PFSK-1 (cell line): ENCODE data around the gene TAC1.

Experiments
- FOXP2 ChIP-seq: optimal IDR thresholded peaks from 2 replicates; pipeline ENCODE3; 2011; ENCODE audit warnings: borderline replicate concordance, control low read depth, inconsistent platforms; ENCODE audit not compliant: insufficient read depth; ENCODE audit errors: extremely low read length, extremely low read depth
- POLR2AphosphoS5 ChIP-seq: IDR thresholded peaks from 2 replicates; pipeline ENCODE4 v1.6.1; 2012; ENCODE audit warnings: low read depth, mild to moderate bottlenecking, control low read depth, low read length, moderate library complexity
- REST ChIP-seq, 2 experiments: IDR thresholded peaks; 2 replicates each; pipeline versions ENCODE4 v1.6.1 to v1.8.0; 2011 to 2012; ENCODE audit warnings: low read depth in 2 of 2, low read length in 2 of 2, control low read depth in 1 of 2, inconsistent platforms in 1 of 2, mild to moderate bottlenecking in 1 of 2, moderate library complexity in 1 of 2; ENCODE audit not compliant: insufficient read depth in 1 of 2
- SIN3A ChIP-seq: IDR thresholded peaks from 2 replicates; pipeline ENCODE4 v1.6.1; 2012; ENCODE audit warnings: mild to moderate bottlenecking, low read length, moderate library complexity, borderline replicate concordance; ENCODE audit not compliant: insufficient read depth
- TAF1 ChIP-seq: IDR thresholded peaks from 2 replicates; pipeline ENCODE4 v1.6.1; 2012; ENCODE audit warnings: low read length, control low read depth, borderline replicate concordance; ENCODE audit not compliant: insufficient read depth

The TAC1 gene

GRCh38 chr7:97770850-97771249 lies 39.0 kb downstream of the TAC1 start:
- TF ChIP-seq POLR2AphosphoS5: no peak
- no peak for TF ChIP-seq REST (IDR thresholded peaks at IDR 0.05; ENCODE audit: insufficient read depth in 1 of 2, low read depth in 2 of 2, low read length in 2 of 2)
- no peak for TF ChIP-seq SIN3A

DNA sequence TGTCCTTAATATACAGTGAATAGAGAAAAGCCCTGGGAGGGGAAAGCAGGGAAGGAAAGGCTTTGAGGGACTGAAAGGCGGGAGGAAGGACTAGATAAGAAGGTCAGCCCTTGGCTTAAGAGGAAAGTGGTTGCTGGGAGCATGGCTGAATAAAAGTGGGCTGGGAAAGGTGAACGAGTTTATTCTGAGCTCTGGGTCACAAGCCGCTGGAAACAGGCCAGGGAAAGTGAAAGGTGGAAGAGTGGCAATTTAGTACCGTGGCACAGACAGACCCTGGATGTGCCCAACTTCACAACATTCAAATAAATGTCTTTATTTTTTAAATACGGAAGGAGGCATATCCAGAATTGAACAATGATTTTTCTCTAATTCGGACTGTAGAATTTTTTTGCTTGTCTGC lies 39.7 kb downstream of the TAC1 start:
- TF ChIP-seq POLR2AphosphoS5: no peak

- no peak for TF ChIP-seq REST (IDR thresholded peaks at IDR 0.05; ENCODE audit: insufficient read depth in 1 of 2, low read depth in 2 of 2, low read length in 2 of 2)
- no peak for TF ChIP-seq FOXP2
- no peak for TF ChIP-seq TAF1
- no peak for TF ChIP-seq POLR2AphosphoS5
- no peak for TF ChIP-seq SIN3A
Observed at GRCh38 chr7:97772045-97772901, 40.4 kb downstream of the TAC1 start.
